IMR-90 (cell line): ENCODE data around the gene AIRE.

Source experiments
- CHD1 ChIP-seq: IDR thresholded peaks from 2 replicates; pipeline ENCODE4 v1.6.1; 2012; ENCODE audit warnings: low read depth, low read length, improper control_type of control experiment
- USF2 ChIP-seq: fragments of 150-350 bp; IDR thresholded peaks from 2 replicates; pipeline ENCODE4 v1.6.1; 2017; ENCODE audit warnings: mild to moderate bottlenecking, antibody characterized with exemption, low read length, low read depth
- TF ChIP-seq, protein P1 (sequence below): conservative IDR thresholded peaks from 2 replicates; pipeline ENCODE4 v1.5.1; 2012; ENCODE audit warnings: mild to moderate bottlenecking, low read depth, low read length, improper control_type of control experiment

GRCh38 chr21:44330698-44331097 is 45.0 kb downstream of the AIRE start:
- TF ChIP-seq, protein P1, sequence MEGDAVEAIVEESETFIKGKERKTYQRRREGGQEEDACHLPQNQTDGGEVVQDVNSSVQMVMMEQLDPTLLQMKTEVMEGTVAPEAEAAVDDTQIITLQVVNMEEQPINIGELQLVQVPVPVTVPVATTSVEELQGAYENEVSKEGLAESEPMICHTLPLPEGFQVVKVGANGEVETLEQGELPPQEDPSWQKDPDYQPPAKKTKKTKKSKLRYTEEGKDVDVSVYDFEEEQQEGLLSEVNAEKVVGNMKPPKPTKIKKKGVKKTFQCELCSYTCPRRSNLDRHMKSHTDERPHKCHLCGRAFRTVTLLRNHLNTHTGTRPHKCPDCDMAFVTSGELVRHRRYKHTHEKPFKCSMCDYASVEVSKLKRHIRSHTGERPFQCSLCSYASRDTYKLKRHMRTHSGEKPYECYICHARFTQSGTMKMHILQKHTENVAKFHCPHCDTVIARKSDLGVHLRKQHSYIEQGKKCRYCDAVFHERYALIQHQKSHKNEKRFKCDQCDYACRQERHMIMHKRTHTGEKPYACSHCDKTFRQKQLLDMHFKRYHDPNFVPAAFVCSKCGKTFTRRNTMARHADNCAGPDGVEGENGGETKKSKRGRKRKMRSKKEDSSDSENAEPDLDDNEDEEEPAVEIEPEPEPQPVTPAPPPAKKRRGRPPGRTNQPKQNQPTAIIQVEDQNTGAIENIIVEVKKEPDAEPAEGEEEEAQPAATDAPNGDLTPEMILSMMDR, result no peak
- TF ChIP-seq USF2, result no peak
- TF ChIP-seq CHD1, result no peak
